ENCODE results near the gene RYR2.
"Not testable (repeated sequence)": the region's sequence is repeated elsewhere in the genome, so short reads cannot be mapped to it uniquely, and the experiment has no call there.

The RYR2 gene

DNA sequence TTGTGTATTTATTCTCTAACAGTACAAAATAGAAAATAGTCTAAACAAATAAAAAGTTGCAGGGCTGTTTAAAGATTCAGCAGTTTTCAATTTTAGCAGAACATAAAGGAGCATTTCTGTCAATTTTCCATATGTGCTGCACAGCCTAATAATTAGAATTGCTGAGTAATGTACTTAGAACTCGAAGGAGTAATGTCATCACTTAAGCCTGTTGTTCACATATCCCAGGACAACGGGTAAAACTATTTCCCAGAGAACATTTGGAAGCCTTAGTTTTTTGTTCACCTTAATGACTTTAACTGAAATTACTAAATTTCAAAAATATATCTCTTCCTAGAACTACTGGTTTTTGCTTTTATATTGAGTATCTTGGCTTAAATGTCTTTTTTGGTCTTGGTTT lies 767.1 kb downstream of the RYR2 start:
- DNase-seq (ENCODE audit: low read depth in 2 of 2) = no peak
- TF ChIP-seq, protein P1, sequence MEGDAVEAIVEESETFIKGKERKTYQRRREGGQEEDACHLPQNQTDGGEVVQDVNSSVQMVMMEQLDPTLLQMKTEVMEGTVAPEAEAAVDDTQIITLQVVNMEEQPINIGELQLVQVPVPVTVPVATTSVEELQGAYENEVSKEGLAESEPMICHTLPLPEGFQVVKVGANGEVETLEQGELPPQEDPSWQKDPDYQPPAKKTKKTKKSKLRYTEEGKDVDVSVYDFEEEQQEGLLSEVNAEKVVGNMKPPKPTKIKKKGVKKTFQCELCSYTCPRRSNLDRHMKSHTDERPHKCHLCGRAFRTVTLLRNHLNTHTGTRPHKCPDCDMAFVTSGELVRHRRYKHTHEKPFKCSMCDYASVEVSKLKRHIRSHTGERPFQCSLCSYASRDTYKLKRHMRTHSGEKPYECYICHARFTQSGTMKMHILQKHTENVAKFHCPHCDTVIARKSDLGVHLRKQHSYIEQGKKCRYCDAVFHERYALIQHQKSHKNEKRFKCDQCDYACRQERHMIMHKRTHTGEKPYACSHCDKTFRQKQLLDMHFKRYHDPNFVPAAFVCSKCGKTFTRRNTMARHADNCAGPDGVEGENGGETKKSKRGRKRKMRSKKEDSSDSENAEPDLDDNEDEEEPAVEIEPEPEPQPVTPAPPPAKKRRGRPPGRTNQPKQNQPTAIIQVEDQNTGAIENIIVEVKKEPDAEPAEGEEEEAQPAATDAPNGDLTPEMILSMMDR (IDR thresholded peaks at IDR 0.05; ENCODE audit: low read depth, low read length) = no peak
- H3K4me3 ChIP-seq (replicated peaks in 1 of 2; ENCODE audit: low read depth in 2 of 2, low read length in 2 of 2) = no peak overlapping the region

DNA sequence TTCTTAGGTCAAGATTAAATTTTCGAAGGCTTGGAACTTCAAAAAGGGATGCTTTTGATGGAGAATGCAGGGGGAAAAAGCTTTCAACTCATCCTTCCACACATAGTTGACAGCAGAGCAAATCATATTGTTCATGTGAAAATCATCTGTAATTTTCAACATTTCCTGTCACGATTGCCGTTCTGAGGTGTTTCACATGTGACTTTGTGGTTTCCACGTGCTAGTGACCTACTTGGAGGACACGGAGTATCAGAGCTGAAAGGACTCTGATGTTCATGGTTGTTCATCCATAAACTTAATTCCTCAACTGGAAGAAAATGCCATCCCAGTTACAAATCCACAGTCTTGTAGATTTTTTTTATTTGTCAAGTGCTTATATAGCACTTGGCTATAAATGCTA lies 769.6 kb downstream of the RYR2 start:
- H3K4me3 ChIP-seq (replicated peaks in 1 of 2; ENCODE audit: low read depth in 2 of 2, low read length in 2 of 2) = no peak overlapping the region
- TF ChIP-seq, protein P1 (IDR thresholded peaks at IDR 0.05; ENCODE audit: low read depth, low read length) = no peak
- DNase-seq (ENCODE audit: low read depth in 2 of 2) = no peak

DNA sequence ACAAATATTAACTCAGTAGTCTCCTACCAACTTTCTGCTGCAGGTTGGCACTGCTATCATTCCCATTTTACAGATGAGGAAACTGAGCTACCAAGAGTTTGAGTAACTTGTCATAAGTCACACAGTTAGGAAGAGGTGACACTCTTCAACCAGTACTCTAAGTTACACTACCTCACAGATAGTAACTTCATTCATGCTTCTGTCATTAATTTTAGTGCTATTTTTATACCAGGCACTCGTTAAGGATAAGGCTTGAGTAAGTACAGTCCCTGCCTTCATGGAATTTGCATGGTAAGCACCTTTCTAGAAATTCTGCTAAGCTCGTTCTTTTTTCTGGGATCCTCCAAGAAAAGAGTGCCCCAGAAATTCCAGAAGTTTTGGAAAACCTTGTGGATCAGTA lies 770.1 kb downstream of the RYR2 start:
- no peak overlapping the region for H3K4me3 ChIP-seq (replicated peaks in 1 of 2; ENCODE audit: low read depth in 2 of 2, low read length in 2 of 2)
- TF ChIP-seq, protein P1 (IDR thresholded peaks at IDR 0.05; ENCODE audit: low read depth, low read length) = no peak
- DNase-seq (ENCODE audit: low read depth in 2 of 2) = no peak

DNA sequence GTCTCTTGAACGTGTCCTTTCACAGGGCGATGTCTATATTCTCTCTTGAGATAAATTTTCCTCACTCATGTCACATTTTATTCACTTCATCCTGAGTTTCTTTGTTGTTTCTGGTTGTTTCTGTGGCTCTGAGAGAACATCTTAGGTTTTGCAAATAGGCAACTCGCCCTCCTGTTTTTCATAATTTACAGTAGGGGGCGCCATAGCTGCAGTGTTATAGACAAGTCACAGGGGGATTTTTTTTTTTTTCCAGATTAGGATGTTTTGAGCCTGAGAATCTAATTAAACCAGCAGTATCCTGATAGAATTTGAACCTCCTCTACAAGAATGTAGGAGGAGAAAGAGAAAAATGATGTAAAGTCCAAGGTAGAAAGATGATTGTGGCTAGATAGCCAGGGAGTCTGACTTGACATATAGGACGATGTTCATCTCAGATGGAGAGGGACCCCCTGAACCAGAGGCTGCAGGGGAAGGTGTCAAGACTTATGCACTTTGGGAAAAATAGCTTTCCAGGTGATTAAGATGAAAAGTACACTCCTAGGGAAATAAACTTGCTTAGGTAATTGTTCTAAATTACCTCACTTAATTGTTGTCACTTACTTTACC lies 772.4 kb downstream of the RYR2 start:
- peak; percentile 11 to 20 for DNase-seq (ENCODE audit: low read depth in 2 of 2)
- no peak overlapping the region for H3K4me3 ChIP-seq (replicated peaks in 1 of 2; ENCODE audit: low read depth in 2 of 2, low read length in 2 of 2)
- TF ChIP-seq, protein P1 (IDR thresholded peaks at IDR 0.05; ENCODE audit: low read depth, low read length) = peak; percentile 29

DNA sequence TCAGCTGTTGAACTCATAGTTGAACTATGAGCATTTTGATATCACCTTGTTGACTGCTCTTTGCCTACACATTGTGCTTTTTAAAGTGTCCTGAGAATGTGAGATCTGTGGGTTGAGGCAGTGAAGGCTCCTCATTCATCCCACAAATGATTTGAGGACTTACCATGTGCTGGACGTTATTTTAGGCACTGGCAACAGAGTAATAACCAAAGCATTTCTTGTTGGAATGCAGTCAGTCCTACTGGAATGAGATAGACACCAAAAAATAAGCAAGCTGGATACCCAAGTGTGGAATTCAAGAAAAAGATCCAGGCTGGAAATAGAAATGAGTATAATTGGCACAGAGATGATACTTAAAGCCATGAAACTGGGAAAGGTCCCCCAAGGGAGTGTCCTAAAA lies 775.3 kb downstream of the RYR2 start:
- TF ChIP-seq, protein P1 (IDR thresholded peaks at IDR 0.05; ENCODE audit: low read depth, low read length) = no peak
- H3K4me3 ChIP-seq (replicated peaks in 1 of 2; ENCODE audit: low read depth in 2 of 2, low read length in 2 of 2) = no peak overlapping the region
- no peak for DNase-seq (ENCODE audit: low read depth in 2 of 2)

DNA sequence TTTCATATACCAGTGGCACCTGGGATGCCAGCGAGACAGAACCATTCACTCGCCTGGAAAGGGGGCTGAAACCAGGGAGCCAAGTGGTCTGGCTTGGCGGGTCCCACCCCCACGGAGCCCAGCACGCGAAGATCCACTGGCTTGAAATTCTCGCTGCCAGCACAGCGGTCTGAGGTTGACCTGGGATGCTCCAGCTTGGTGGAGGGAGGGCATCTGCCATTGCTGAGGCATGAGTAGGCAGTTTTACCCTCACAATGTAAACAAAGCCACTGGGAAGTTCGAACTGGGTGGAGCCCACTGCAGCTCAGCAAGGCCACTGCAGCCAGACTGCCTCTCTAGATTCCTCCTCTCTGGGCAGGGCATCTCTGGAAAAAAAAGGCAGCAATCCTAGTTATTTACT lies 778.6 kb downstream of the RYR2 start:
- not testable (repeated sequence) for H3K4me3 ChIP-seq (replicated peaks in 1 of 2; ENCODE audit: low read depth in 2 of 2, low read length in 2 of 2); DNase-seq (ENCODE audit: low read depth in 2 of 2)

DNA sequence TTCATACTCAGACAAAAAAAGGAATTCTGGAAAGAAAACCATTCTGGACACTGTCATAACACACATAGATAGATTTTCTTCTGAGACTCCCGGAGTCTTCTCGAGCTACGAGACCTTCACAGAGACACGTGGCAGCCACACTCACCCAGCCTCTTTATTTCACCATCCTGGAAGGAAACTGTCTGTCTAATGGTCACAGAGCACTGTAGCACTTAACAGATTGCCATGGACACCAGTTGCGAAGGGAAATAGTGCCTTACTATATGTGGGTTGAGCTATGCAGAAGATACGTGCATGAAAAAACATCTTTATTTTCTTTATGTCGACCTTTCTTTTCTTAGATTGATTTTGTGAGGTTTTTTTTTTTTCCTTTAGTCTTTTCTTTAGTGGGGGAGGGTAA lies 790.9 kb downstream of the RYR2 start:
- TF ChIP-seq, protein P1 (IDR thresholded peaks at IDR 0.05; ENCODE audit: low read depth, low read length) = no peak
- no peak overlapping the region for H3K4me3 ChIP-seq (replicated peaks in 1 of 2; ENCODE audit: low read depth in 2 of 2, low read length in 2 of 2)
- DNase-seq (ENCODE audit: low read depth in 2 of 2) = no peak

Measured in cardiac fibroblast (primary cell).